Fibroblast of villous mesenchyme (primary cell): ENCODE measurements around the gene SLC2A8. TPM values are rescaled to one million over a fixed set of nuclear protein-coding genes. Genes with fewer than 3 reads are reported as not detected.

Experiments
- DNase-seq: peaks from one replicate; pipeline ENCODE4 v3.0.0-alpha.2; 2010; ENCODE audit warnings: low read depth
- H3K4me3 ChIP-seq: 2 replicates; pipeline ENCODE4 v1.5.1; 2011; ENCODE audit warnings: low read depth, mild to moderate bottlenecking, low read length
- total RNA-seq: library from RNA; depleted of rRNA; stranded (reverse); fragments of >200 nt; gene quantifications from 2 replicates; pipeline ENCODE4 v1.2.3, GENCODE V29; 2012
- TF ChIP-seq, protein P1 (sequence below): IDR thresholded peaks from 2 replicates; pipeline ENCODE4 v1.5.1; 2012; ENCODE audit warnings: low read depth, mild to moderate bottlenecking, low read length; ENCODE audit not compliant: insufficient read depth

Gene SLC2A8
- total RNA-seq, 1 donor, result 8.2 TPM

- DNase-seq, result no peak
- H3K4me3 ChIP-seq, result no peak overlapping the region
- TF ChIP-seq, protein P1, sequence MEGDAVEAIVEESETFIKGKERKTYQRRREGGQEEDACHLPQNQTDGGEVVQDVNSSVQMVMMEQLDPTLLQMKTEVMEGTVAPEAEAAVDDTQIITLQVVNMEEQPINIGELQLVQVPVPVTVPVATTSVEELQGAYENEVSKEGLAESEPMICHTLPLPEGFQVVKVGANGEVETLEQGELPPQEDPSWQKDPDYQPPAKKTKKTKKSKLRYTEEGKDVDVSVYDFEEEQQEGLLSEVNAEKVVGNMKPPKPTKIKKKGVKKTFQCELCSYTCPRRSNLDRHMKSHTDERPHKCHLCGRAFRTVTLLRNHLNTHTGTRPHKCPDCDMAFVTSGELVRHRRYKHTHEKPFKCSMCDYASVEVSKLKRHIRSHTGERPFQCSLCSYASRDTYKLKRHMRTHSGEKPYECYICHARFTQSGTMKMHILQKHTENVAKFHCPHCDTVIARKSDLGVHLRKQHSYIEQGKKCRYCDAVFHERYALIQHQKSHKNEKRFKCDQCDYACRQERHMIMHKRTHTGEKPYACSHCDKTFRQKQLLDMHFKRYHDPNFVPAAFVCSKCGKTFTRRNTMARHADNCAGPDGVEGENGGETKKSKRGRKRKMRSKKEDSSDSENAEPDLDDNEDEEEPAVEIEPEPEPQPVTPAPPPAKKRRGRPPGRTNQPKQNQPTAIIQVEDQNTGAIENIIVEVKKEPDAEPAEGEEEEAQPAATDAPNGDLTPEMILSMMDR, result peak; percentile 21
These were observed 21.1 kb downstream of the SLC2A8 start for GRCh38 chr9:127418037-127418471.

GRCh38 chr9:127419348-127419747, 22.4 kb downstream of the SLC2A8 start:
- TF ChIP-seq, protein P1, result no peak
- DNase-seq, result no peak
- peak overlapping the region; percentile 1 for H3K4me3 ChIP-seq

- no peak overlapping the region for H3K4me3 ChIP-seq
- TF ChIP-seq, protein P1, result no peak
- no peak for DNase-seq
These were observed 24.1 kb downstream of the SLC2A8 start for GRCh38 chr9:127421057-127421456.

GRCh38 chr9:127422133-127422782, 25.3 kb downstream of the SLC2A8 start:
- no peak overlapping the region for H3K4me3 ChIP-seq
- TF ChIP-seq, protein P1, result no peak
- DNase-seq, result no peak

DNA sequence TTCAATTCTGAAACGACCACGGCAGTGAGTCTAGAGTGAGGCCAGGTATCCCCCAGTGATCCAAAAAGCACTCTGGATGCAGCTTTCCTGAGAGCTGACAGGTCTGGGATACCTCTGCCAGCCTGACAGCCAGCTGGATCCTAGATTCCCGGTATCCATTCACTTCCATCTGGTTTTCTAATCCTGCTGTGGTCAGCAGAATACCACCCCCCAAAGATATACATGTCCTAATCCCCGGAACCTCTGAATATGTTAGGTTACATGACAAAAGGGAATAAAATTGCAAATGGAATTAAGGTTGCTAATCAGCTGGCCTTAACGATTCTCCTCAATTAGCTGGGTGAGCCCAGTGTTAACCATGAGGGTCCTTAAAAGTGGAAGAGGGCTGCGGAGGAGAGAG, 25.8 kb downstream of the SLC2A8 start:
- TF ChIP-seq, protein P1, result no peak
- DNase-seq, result no peak
- H3K4me3 ChIP-seq, result peak overlapping the region; percentile 97

DNA sequence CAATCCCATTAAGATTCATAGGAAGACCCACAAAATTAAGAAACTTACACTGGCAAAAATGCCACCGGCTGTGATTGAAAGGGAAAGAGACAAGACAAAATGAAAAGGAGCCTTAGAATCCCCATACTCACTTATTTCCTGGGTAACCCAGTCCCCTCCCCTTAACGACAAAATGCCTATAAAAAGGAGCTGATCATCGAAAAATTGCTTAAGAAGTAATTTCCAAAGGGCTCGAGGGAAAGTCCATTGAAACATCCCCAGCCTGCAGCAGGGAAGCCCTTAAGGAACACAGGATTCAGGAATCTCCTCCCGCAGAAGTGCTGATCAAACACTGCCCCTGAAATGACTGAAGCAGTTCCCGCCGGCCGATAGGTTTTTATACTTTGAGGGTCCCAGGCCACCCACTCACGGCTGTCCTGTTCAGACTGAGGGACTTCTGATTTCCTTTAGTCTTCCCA, 26.5 kb downstream of the SLC2A8 start:
- DNase-seq, result no peak
- TF ChIP-seq, protein P1, result no peak

More for the DNA sequence above, 26.5 kb downstream of the SLC2A8 start:
- peak overlapping the region; percentile 97 for H3K4me3 ChIP-seq
